GM12801 (cell line): ENCODE data around the gene CLDN15.

Experiments used
- TF ChIP-seq, protein P1 (sequence below): IDR thresholded peaks from one replicate; pipeline ENCODE4 v1.5.1; 2011; ENCODE audit warnings: control low read depth; ENCODE audit not compliant: insufficient read length; ENCODE audit errors: extremely low read depth

CLDN15 gene

DNA sequence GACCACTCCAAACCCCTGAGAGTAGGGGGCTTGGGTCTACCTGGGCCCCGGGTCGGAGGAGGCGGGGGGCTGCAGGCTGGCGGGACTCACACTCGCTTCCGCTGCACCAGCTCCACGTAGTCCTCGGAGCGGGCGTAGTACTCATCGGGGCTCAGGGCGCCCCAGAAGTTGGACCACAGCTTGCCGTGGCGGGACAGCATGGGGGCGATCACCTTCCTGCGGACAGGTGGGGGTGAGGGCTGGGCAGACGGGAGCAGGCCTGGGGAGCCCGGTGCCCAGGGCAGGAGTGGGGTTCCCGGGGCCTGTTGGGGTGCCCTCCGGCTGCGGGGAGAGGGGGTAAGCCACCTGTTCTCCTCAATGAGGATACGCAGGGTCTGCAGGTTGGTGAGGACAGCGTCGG, 26.1 kb downstream of the CLDN15 start:
- TF ChIP-seq, protein P1, sequence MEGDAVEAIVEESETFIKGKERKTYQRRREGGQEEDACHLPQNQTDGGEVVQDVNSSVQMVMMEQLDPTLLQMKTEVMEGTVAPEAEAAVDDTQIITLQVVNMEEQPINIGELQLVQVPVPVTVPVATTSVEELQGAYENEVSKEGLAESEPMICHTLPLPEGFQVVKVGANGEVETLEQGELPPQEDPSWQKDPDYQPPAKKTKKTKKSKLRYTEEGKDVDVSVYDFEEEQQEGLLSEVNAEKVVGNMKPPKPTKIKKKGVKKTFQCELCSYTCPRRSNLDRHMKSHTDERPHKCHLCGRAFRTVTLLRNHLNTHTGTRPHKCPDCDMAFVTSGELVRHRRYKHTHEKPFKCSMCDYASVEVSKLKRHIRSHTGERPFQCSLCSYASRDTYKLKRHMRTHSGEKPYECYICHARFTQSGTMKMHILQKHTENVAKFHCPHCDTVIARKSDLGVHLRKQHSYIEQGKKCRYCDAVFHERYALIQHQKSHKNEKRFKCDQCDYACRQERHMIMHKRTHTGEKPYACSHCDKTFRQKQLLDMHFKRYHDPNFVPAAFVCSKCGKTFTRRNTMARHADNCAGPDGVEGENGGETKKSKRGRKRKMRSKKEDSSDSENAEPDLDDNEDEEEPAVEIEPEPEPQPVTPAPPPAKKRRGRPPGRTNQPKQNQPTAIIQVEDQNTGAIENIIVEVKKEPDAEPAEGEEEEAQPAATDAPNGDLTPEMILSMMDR, result no peak

DNA sequence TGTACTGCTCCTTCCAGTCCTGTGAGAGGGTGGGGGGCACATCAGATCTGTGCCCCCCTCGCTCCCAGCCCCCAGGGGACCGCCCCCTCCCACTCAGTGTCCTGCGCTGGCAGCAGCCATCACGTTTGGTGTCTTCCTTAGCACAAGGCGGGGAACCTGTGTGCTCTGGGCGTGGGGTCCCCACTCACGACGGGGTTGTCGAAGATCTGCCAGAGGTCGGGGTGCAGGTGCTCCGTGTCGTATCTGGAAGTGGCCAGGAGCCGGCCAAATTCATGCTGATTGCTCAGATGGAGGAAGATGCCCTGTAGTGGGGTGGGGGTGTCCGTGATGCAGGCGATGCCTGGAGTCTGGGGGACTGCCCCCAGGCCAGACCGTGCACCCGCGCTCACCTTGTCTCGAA, 27.5 kb downstream of the CLDN15 start:
- TF ChIP-seq, protein P1, result no peak

DNA sequence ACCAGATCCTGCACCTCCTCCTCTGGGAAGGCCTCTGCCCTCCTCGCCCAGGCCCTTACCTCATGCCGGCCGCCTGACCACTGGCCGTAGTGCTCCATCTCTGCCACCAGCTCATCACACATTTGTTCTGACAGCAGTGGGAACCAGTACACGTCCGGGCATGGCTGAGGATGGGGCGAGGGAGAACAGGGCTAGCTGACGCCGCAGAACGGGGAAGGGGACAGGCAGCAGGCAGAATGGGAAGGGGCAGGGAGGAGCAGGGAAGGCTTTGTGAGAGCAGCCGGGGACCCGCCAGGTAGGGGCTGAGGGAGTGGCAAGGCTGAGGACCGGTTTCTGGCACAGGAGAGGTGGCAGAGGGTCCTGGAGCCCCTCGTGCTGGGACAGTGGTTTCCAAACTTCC, 28.8 kb downstream of the CLDN15 start:
- TF ChIP-seq, protein P1, result no peak

DNA sequence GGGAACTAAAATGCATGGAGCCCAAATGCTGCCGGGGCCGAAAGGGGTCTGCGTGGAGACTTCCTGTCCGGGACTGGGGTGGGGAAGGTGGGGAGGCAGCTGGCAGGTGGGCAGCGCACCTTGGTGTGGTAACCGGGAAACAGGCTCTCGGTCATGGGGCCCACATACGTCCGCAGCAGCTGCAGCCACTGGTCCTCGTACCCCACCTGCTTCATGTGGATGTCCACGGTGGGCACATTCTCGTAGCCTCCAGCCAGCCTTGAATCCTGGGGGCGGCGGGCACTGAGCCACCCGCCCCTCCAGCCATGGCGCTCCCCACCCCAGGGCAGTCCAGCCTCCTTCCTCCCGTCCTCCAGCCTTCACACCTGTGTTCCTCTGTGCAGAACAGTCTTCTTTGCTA, 30.1 kb downstream of the CLDN15 start:
- TF ChIP-seq, protein P1, result no peak

DNA sequence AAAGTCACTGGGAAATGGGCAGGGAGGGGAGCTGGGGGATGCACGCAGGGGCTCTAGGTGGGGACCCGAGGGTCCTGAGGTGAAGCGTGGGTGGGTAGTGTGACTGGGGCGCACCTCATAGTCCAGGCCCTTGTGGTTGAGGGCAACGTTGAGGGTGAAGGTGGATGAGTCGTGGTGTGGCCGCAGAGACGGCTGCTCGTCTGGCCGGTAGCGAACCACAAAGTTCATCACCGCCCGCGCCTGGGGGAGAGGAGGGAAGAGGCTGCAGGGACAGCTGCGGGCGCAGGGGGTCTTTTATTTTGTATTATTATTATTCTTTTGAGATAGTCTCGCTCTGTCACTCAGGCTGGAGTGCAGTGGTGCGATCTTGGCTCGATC, 30.9 kb downstream of the CLDN15 start:
- TF ChIP-seq, protein P1, result no peak

DNA sequence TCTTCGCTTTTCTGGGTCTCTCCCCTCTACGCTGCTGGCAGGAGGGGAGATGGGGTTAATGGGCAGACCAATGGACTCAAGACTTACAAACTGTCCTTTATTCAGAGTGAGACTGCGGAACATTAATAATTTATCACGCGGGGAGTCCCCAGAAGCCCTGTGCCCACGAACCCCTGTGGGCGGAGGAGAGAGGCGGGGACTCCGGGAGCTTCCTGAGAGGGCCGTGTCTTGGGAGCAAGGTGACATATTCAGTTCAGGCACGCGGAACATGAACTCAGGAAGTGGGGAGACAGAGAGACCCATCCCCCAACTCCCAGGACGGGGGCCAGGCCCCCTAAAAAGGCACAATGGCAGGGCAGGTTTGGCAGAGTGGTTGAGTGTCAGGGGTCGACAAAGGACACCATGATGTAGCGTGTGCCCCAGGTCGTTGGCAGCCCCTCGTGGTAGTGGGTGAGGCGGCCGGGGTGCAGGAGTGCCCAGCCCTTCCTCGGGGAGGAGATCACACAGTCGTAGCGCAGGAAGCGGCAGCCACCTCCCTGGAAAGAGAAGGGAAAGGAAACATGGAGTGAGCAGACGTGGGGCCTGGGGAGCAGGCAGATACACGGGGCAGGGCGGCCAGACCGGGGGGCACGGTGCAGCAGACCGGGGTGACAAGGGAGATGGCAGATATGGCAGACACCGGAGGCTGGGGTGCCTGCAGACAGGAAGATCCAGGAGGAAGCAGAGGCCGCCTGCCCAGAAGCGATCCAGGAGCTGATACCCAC, 31.5 kb downstream of the CLDN15 start:
- TF ChIP-seq, protein P1, result no peak

DNA sequence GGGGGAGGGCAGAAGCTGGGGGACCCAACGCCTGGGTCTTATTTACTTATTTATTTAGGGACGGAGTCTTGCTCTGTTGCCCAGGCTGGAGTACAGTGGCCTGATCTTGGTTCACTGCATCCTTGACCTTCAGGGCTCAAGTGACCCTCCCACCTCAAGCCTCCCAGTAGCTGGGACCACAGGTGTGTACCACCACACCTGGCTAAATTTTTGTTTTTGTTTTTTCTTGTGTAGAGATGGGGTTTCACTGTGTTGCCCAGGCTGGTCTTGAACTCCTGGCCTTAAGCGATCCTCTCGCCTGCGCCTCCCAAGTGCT, 35.0 kb downstream of the CLDN15 start:
- TF ChIP-seq, protein P1, result no peak
